GM19455 (cell line): Measurements from ENCODE around the gene RRP8.

Source experiments
- ATAC-seq: cut with Tn5 transposase; IDR thresholded peaks from one replicate; pipeline ENCODE4 v1.9.1; 2021; ENCODE audit not compliant: unreplicated experiment

The RRP8 gene

DNA sequence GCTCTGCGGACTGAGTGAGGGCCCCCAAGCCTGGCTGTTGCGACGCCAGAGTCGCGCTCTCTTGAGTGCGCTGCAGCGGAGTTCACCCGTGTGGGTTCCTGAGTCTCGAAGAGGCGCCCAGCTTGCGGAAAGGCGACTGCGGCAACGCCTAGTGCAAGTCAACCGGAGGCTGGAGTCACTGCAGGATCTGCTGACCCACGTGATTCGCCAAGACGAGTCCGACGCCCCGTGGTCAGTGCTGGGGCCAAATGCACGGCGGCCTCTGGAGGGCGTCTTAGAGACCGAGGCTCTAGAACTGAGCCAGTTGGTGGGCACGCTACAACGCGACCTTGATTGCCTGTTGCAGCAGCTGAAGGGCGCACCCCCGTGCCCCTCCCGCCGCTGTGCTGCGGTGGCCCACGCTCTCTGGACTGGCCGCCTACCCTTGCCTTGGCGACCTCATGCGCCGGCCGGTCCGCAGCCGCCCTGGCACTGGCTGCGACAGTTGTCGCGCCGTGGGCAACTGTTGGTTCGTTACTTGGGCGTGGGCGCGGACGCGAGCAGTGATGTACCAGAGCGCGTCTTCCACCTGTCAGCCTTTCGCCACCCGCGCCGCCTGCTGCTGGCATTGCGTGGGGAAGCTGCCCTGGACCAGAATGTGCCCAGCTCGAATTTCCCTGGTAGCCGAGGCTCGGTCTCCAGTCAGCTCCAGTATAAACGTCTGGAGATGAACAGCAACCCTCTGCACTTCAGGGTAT, 32.6 kb downstream of the RRP8 start:
- no peak for ATAC-seq

- ATAC-seq, result no peak
These were observed 33.7 kb downstream of the RRP8 start for GRCh38 chr11:6569706-6570105.

DNA sequence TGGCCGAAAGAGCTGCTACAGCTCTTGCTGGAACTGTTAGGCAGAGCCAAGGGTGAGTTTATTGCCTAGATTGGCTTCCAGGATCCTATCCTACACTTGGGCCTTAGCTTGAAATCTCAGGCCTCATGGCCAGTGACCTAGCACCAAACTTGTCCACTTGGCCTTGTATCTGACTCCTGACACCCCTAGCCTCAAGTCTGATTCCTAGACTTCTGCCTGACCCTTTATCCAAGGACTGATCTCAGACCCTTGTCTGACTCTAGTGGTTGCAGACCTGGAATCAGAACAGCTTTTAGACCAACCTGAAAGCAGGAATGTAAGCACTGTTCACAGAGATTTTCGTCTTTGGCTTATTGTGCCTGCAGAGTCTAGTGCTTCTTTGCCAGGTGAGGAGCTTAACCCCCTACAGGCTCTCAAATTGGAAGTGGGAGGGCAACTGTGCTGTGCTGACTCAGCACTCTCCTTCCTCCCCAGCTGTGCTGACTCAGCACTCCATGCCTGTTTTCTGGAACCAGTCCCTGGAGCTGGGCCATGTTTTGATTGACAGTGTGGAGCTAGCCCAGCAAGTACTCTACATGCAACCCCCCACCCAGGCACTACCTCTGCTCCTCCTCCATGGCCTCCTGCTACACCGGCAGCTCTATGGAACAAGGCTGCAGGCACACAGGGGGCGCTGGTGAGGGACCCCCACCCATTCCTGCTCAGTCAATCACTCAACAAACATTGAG, 35.1 kb downstream of the RRP8 start:
- no peak for ATAC-seq

DNA sequence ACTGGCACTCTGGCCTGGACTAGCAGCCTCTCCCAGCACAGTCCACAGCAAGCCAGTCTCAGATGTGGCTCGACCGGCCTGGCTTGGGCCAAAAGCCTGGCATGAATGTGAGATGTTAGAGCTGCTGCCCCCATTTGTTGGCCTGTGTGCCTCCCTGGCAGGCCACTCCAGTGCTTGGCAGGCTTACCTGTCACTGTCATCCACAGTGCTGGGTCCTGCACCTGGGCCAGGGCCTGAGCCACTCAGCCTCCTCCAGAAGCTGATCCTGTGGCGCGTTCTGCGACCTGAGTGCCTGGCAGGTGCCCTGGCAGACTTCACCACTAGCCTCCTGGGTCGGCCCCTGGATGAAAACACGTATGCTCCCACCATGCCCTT, 36.1 kb downstream of the RRP8 start:
- ATAC-seq, result no peak

DNA sequence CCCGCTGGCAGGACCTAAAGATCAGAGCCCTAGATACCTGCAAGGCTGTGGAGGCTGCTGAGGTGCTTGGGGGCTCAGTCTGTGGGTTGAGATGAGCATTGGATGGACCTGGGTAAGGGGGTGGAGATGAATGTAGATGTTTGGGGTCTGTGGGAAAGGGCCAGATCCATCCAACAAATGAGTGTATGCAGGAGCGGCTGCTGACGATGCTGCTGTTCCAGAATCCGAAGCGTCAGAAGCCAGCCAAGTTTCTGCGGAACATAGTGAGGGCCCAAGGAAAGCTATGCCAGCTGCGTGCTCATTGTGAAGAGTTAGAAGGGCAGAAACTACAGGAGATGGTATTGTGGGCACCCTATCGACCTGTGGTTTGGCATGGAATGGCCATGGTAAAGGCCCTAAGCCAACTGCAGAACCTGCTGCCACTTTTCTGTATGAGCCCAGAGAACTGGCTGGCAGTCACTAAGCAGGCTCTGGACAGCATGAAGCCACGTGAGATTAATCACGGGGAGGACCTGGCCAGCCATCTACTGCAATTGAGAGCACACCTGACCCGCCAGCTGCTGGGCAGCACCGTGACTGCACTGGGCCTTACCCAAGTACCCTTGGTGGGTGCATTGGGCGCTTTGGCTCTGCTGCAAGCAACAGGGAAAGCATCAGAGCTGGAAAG, 36.6 kb downstream of the RRP8 start:
- ATAC-seq, result no peak

- ATAC-seq, result no peak
These were observed 37.3 kb downstream of the RRP8 start for GRCh38 chr11:6565988-6566703.

DNA sequence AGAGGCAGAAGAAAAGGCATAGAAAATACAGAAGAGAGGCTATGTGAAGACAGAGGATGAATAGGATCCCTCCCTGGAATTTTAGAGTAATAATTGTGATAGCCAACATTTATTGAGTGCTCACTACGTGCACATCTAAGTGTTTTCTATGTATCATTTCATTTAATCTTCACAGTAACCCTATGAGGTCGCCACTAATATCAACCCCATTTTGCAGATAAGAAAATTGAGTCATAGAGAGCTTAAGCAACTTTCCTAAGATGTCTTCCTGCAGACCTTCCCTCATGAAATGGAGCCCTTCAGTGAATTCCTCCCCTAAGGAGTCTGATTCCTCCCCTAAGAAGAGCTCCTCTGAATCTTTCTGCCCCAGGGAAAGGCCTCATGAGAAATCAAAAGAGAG, 38.1 kb downstream of the RRP8 start:
- ATAC-seq, result no peak

GRCh38 chr11:6563667-6564066, 39.7 kb downstream of the RRP8 start:
- ATAC-seq, result no peak

DNA sequence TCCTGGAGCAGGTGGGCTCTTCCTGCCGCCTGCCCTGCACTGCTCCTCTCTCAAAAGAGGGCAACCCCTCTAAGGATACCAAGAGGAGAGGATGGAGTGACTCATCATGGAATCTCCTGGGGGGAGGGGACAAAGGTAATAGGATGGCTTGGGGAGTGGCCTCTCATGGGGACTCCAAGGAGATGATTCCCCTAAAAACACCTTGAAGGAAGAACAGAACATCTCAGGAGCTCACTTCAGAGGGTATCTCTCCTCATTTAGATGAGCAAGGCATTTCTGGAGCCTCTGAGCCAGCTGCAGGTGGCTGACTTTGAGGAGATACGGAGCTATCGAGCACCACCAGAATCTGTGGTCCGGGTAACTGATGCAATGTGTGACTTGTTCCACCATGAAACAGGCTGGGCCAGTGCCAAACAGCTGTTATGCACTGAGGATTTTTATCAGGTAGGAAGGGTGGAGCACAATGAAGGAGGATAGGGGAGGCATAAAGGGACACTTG, 40.2 kb downstream of the RRP8 start:
- ATAC-seq, result no peak

GRCh38 chr11:6561288-6561687, 42.1 kb downstream of the RRP8 start:
- no peak for ATAC-seq

DNA sequence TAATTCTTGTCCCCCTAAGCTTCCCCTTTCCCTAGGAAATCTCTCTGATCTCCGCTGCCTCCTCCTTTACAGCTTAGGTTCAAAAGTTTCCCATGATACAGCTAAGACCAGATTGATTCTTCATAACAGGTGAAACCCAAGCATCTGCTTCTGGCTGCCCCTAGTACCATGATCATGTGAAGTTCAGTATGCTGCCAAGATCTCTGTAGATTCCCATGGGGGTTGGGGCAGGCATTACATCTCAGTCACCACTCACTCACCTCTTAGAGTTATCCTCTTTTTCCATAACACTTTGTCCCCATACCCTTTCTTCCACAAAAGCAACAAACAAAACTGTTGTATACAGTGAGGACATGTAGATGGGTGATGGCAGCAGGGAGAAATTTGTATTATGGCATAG, 44.0 kb downstream of the RRP8 start:
- ATAC-seq, result no peak

DNA sequence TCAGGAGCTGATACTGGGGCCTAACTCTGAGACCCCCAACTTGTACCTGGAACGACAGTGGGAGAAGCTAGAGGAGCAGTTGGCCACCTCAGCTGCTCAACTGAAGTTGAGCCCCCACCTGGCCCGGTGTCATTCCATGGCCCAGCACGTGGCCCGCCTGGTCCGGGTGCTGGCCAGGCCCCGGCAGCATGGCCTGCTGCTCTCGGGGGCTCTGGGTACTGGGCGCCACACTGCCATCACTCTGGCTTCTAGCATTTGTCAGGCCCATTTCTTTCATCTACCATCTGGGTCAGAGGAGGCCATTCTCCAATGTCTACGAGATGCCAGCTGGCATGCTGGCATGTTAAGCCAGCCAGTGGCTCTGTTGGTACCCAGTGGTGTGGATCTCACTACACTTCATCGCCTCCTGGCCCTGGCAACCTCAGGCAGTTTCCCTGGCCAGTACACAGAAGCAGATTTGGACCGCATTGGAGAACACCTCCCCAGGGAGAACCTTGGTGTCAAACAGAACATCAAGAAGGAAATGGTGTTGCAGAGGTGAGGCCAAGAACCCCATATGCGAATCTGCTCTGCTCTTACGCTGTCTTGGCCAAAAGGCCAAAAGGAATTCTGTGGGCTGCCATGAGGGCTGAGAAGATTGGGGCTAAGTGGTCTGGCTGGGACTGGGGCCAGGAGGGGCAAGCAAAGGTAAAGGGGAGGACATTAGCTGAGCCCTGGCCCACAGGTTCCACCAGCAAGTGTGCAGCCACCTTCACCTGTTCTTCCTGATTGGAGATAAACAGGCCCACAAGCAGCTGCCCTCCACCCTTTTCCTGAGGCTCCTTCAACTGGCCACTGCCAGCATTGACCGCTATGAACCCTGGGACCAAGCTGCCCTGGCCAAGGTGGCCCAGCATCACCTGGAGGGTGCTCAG, 45.4 kb downstream of the RRP8 start:
- no peak for ATAC-seq

GRCh38 chr11:6557063-6557462, 46.4 kb downstream of the RRP8 start:
- ATAC-seq, result no peak

GRCh38 chr11:6556139-6556949, 47.1 kb downstream of the RRP8 start:
- no peak for ATAC-seq

DNA sequence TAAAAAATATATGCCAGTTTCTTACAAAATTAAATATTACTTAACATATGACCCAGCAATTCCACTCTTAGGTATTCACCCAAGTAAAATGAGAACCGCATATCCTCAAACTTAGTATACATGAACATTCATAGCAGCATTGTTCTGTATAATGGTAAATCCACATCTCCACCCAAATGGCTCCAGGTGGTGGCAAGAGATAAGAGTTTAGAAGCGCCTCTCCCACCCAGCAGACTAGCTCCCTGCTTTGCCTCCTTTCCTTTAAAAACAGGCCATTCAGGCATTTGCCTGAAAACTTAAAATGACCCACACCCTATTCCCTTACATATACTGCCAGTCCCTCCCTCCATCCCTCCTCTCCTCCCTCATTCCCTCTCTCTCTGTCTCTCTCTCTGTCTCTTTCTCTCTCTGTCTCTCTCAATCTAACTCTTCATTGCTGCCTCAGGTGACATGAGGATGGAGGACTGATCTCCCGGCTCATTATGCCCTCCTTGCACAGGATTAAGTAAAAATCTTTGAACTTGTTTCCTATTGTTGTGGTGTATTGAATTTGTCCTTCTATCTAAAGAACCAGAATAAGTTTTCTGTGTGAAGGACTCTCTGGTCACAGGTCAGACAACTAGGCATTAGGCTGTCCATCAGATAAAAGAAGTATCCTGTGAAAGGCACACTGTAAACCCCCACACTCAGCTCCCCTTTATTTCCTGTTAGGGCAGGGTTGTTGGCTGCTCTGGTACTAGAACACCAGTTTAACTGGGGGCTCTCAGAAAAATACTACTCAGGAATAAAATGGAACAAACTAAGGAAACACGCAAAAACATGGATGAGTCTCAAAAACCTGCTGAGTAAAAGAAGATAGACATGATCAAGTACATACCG, 48.3 kb downstream of the RRP8 start:
- ATAC-seq, result no peak

- no peak for ATAC-seq
These were observed 49.8 kb downstream of the RRP8 start for GRCh38 chr11:6553634-6554033.

DNA sequence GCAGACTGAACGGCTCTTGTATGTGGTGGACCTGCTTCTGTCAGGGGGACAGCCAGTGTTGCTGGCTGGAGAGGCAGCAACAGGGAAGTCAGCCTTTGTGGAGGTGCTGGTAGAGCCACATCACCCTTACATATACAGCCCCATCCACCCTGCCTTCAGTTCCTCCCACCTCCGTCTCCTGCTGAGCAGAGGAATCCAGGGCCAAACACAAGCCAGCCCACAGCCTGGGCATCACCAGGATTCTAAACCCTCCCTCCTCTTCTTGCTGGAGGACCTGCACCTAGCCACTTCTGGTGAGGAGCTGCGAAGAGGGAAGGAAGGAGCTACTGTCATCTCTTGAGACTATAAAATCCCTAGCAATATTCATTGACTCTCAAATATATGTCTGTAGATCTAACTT, 54.8 kb downstream of the RRP8 start:
- ATAC-seq, result no peak

GRCh38 chr11:6548121-6548520, 55.3 kb downstream of the RRP8 start:
- ATAC-seq, result no peak

DNA sequence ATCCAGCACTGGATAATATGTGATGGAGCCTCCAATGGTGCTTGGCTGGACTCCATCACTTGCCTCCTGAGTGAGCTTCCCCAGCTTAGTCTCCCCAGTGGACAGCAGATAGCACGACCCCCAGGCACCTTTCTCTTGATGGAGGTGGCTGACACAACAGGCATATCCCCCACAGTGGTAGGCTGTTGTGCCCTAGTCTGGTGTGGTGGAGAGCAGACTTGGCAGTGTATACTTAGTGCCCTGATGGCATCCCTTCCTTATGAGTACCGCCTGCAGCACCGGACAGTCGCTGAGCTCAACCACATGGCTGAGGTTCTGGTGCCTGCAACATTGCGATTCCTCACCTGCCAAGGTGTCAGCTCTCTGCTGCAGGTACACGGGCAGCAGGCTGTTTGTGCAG, 56.2 kb downstream of the RRP8 start:
- no peak for ATAC-seq
